Measurements from ENCODE around the gene MRM3.
"Not testable (repeated sequence)": the region's sequence is repeated elsewhere in the genome, so short reads cannot be mapped to it uniquely, and the experiment has no call there.

Gene MRM3

GRCh38 chr17:795721-796120 is 13.6 kb downstream of the MRM3 start:
- no peak for DNase-seq (ENCODE audit: low read depth, low spot score)

GRCh38 chr17:796609-797008 is 14.5 kb downstream of the MRM3 start:
- DNase-seq (ENCODE audit: low read depth, low spot score): no peak

DNA sequence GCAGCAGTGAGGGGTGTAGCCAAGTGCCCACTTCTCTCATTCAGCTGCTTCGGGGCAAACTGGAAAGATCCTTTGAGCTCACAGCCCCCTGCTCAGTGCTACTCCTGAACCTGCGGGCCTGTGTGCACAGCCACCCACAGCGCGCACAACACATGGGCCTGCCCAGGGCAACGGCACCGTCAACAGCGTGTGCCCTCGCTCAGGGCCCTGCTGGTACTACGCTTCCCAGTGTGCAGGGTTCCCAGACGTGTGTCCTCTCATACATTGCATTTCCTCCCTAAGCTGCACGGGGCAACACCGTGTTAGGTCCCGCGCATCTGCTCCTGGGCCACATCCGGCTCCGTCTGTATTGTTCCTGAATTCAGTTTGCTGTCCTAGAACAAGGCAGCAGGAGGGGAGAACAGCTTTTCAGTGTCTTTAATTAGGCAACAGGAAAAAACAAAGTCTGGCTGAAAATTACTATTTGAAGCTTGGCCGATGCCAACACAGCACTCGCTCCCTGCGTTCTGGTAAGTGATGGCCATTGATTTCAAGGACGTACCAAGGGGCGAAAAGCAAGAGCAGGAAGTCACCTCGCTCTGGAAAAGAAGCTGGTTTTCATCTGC is 15.2 kb downstream of the MRM3 start:
- DNase-seq (ENCODE audit: low read depth, low spot score): no peak

- DNase-seq (ENCODE audit: low read depth, low spot score): no peak
These were observed 16.1 kb downstream of the MRM3 start for GRCh38 chr17:798246-798645.

DNA sequence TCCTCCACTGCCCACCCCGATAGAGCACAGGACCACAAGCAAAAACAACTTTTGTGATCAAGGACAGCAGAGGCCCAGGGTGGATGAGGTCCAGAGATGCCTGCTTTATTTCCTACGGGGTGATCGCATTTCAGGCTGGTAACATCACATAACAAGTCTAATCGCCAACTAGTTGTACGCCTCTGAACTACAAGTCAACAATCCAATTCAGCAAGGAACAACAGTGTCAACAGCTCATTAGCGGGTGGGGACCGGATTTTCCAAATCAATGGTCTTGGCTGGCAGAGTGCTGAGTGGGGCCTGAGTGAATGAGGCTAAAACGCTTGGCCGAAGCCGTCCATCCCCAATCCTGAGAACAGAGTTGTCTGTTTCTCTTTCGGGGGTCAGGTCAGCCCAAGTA is 17.1 kb downstream of the MRM3 start:
- DNase-seq (ENCODE audit: low read depth, low spot score): no peak

DNA sequence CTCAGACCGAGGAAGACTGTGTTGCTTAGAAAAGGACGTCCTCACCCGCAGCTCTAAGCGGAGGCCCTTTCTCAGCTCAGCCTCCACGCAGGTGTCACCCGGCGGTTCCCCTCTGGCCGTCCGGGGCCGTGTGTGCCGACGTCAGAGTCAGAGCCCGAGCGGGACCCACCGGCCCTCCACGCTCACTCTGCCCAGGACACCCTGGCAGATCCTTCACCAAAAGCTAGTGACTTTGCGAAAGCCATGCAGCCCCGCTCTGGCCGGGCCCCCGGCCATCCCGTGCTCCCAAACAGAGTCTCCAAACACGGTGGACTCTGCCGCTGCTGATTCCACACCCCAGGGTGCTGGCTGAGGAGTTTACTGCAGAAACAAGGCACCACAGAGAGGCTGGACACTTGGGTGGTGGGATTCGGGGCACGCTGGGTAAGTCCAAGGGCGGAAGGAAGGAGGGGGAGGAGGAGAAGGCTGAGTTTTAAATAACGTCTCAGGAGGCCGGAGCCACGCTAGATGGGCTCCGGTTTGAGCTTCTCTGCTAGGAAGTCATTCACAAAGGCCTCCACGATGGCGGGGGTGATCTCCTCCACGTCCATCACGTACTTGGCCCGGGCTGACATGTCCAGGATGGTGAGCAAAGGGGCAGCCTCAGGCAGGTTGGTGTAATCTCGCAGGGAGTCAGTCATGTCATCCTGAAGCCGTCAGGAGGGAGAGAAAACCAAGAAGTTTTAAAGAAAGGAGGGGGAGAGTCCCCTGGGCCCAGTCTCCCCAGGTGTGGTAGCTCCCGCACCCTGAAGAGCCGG is 18.5 kb downstream of the MRM3 start:
- no peak for DNase-seq (ENCODE audit: low read depth, low spot score)

GRCh38 chr17:801660-802059 is 19.5 kb downstream of the MRM3 start:
- no peak for DNase-seq (ENCODE audit: low read depth, low spot score)

- DNase-seq (ENCODE audit: low read depth, low spot score): no peak
These were observed 20.3 kb downstream of the MRM3 start for GRCh38 chr17:802481-802880.

- no peak for DNase-seq (ENCODE audit: low read depth, low spot score)
These were observed 21.0 kb downstream of the MRM3 start for GRCh38 chr17:802901-803881.

DNA sequence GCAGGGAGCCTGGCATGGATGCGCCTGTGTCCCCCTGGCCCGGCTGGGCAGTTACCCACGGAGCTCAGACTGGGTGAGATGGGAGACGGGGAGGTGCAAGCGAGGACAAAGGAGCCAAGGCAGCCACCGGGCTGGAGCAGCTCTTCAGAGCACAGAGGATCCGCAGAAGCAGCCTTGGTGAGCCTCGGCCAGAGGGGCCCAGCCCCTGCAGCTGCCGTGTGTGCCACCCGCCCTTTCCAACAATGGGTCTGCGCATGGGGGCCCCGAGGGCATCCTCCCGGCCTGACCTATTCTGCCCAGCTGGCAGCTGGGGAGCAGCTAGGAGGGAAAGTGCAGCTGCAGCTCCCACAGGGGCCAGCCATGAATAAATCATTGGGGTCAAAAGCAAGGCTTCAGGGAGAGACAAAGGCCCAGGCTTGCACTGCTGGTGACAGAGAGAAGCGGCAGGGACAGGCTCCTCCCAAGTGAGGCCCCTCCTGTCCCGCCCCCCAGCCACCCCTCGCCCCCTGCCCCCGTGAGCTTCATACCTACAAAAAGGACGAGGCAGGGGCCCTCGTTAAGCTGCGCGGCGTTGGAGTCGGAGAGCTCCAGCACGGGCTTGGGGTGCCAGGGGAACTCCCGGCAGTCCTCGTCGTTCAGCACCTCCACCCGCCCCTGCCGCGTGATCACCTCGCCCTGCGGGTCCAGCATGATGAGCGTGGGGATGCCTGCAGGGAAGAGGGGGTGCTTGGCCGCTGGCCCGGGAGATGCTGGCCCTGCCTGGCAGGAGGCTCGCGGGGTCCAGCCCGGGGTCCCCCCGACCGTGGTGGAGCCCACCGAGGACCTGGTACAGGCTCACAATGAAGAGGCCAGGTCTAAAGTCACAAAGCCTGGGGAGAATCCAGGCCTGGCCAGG is 22.6 kb downstream of the MRM3 start:
- no peak for DNase-seq (ENCODE audit: low read depth, low spot score)

- not testable (repeated sequence) for DNase-seq (ENCODE audit: low read depth, low spot score)
These were observed 23.7 kb downstream of the MRM3 start for GRCh38 chr17:805886-806285.

DNA sequence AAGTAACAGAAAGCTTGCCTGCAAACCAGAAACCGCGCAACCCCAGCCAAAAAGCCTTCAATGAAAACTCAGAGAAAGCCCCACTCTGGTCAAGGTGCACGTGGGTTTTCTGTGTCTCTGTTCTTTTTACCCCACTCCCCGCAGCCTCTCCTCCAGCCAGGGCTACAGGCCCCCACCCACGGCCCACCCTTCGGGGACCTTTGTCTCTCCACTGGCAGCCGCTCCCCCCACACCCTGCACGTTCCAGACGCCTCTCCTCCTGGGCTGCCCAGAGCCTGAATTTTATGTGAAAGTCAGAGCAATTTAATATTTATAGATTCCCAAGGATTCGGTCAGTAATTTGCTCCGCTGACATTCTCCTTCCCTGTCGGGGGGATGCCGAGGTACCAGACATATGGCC is 24.2 kb downstream of the MRM3 start:
- no peak for DNase-seq (ENCODE audit: low read depth, low spot score)

DNA sequence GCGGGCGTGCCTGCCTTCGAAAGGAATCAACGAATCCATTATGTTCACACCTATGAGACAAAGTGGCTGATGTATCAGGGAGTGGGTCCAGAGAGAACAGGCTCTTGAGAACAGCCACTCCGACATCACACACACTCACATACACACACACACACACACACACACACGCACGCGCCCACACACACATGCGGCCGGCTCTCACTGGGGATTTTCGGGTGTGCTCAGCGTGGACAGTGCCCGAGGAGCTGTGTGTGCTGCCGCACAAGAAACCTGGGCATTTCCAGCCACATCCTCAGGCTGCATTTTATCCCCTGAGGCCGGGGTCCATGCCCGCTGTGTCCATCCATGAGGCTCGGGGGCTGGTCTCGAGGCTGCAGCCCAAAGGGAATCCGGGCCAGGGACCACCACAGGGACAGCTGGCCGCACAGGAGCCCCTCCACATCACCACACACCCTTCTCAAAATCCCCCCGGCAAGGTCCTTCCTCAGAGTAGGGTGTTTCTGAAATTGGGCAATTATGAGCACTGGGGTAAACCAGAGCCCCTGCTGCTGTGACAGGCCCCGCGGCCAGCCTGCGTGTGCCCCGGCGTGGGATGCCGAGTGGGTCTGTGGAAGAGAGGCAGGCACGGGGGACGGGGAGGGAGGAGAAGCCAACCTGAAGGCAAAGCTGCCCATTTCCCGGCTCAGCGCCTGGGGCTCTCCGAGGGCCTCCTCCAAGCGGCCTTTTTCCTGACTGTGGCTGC is 24.8 kb downstream of the MRM3 start:
- no peak for DNase-seq (ENCODE audit: low read depth, low spot score)

- DNase-seq (ENCODE audit: low read depth, low spot score): no peak
These were observed 25.6 kb downstream of the MRM3 start for GRCh38 chr17:807523-808294.

- DNase-seq (ENCODE audit: low read depth, low spot score): no peak
These were observed 29.1 kb downstream of the MRM3 start for GRCh38 chr17:811051-811784.

DNA sequence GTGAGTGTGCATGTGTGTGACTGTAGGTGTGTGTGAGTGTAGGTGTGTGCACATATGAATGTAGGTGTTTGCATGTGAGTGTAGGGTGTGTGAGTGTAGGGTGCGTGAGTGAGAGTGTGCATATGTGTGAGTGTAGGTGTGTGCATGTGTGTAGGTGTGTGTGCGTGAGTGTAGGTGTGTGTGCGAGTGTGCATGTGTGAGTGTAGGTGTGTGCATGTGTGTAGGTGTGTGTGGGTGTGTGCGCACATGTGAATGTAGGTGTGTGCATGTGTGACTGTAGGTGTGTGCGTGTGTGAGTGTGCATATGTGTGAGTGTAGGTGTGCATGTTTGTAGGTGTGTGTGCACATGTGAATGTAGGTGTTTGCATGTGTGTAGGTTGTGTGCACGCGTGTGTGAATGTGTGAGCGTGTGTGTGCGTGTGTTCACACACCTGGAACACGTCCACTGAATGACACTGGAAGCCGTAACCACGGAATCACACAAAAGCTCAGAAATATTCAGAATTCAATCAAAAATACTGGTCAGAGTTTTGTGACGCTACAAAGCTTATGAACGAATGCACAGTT is 30.6 kb downstream of the MRM3 start:
- DNase-seq (ENCODE audit: low read depth, low spot score): no peak

GRCh38 chr17:814371-814770 is 32.2 kb downstream of the MRM3 start:
- DNase-seq (ENCODE audit: low read depth, low spot score): no peak

DNA sequence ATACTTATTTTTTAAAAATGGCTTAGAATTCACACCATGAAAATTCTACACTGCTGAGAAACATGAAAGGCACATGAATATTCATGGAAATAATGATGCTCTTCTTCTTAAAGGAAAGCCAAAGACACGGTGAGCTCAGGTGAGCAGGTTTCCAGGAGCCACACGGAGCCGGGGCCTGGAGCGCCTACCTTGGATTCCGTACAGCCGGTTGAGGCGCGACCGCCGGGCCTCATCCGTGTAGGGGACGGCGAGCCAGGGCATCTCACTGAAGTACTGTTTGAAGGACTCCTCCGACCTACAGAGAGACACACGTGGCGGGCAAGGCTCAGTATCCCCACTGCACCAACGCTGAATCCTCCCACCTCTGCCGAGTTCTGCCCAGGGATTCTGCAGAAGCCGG is 37.1 kb downstream of the MRM3 start:
- DNase-seq (ENCODE audit: low read depth, low spot score): no peak

GRCh38 chr17:823501-823902 is 41.3 kb downstream of the MRM3 start:
- no peak for DNase-seq (ENCODE audit: low read depth, low spot score)
